GM12864 (cell line): ENCODE results near the gene TDP2.
"Not testable (repeated sequence)": the region's sequence is repeated elsewhere in the genome, so short reads cannot be mapped to it uniquely, and the experiment has no call there.

Experiments used
- DNase-seq: peaks from one replicate; pipeline ENCODE4 v3.0.0-alpha.2; 2011; ENCODE audit warnings: low read depth
- H3K4me3 ChIP-seq: 2 replicates; pipeline ENCODE4 v1.5.1; 2011; ENCODE audit warnings: mild to moderate bottlenecking, low read depth, low read length, control low read depth
- CTCF ChIP-seq: IDR thresholded peaks from 2 replicates; pipeline ENCODE4 v1.5.1; 2011; ENCODE audit warnings: low read depth, mild to moderate bottlenecking, moderate library complexity, low read length, control low read depth, inconsistent platforms; ENCODE audit errors: missing control alignments

Gene TDP2

DNA sequence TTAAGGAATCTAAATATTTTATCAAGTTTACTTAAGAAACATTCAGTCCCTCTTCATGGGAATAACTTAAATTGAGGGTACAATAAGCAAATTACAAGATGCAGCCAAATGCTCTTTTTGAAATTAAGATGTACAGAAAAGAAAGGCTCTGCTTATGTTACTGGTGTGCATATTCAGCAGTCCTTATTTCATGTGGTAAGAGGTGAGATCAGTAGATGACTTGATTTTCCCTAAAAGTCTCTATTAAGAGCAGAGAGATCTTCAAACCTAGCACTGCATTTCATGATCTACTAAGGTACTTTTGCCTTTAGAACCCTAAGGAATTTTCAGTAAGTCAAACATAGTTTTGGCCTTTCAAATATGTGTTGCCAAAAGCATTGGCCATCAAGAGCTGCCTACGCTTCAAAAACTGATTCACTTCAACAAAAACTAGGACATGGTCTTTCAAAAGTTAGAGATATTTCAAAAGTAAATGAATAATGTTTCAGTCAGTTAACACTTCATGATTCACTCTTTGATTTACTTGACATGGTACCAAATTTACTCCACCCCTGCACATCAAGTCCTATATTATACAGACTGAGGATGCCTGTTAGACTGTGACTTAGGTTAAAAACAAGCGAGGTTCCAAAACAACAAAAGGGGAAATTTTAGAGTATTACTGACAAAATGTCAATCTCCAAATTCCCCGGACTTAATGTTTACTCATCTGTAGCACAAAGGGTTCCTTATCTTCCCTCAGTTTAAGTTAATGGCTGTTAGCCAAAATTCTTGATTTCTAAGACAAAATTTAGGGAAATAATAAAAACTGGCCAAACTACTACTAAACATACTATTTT lies 33.0 kb upstream of the TDP2 start:
- DNase-seq: no peak
- TF ChIP-seq CTCF: no peak
- no peak overlapping the region for H3K4me3 ChIP-seq

DNA sequence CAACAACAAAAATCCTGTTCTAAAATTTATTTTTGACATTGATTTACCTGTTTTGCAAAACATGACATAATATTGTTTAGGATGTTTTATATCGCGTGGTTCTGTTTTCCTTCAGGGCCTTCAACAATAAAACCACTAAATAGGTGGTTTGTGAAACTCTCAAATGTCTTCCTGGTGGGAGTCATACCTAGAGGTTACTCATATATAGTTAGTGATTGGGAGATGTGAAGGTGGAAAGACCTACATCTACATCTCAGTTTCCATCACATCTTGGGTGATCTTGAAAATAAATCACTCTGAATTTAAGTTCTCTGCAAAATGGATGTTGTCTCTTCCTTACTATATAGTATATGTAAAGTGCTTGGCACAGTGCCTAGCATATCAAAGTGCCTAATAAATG lies 29.4 kb upstream of the TDP2 start:
- DNase-seq: no peak
- no peak overlapping the region for H3K4me3 ChIP-seq
- no peak for TF ChIP-seq CTCF

- not testable (repeated sequence) for H3K4me3 ChIP-seq, DNase-seq
- TF ChIP-seq CTCF: peak; percentile 14
These were observed 28.9 kb upstream of the TDP2 start for GRCh38 chr6:24695635-24696034.

DNA sequence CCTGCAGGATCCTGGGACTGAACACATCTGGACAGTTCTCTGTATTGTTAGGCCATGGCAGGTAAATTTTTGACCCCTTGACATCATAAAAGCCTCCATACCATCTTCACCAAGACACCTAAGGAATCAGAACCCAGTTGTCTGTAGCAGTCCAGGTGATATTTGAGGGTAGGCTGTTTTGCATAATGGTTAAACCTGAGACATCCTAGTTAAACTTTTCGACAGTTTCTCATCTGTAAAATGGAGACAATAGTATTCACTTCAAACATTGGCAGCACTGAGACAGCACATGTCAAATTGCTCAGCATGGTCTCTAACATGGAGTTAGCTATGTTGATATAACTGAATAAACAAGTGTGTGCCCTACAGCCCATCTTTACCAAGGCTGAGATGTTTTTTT lies 27.5 kb upstream of the TDP2 start:
- no peak for TF ChIP-seq CTCF
- no peak for DNase-seq
- H3K4me3 ChIP-seq: no peak overlapping the region

DNA sequence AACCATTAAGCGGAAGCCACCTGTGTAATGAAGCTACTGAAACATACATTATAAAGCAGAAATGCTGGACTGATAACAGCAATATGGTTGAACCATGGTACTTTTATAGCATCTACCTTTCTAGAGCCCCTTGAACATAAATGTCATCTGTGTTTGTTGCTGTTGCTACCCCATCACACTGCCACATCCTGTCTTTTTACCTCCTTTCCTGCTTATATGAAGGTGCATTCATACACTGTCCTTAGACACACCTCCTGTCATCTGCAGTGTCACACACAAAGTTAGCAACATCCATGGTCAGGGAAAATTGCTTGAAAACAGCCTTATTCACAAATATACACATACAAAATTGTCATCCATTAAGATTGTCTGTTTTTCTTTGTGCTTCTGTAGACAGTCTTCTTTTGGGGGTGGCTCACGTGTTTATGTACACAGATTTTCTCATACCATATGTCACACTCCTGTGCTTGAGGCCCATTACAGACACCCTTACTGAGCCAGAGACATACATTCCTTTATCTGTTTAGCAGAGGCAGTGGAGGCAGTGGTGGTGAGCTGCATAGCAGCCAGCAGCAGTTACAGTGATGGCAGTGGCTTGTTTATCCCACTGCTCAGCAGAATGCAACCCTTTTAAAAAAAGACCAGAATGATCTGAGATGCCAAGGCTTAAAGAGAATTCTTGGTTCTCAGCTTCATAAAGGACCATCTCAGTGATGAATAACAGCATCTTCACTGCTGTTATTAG lies 26.3 kb upstream of the TDP2 start:
- TF ChIP-seq CTCF: no peak
- H3K4me3 ChIP-seq: no peak overlapping the region
- no peak for DNase-seq

- H3K4me3 ChIP-seq: no peak overlapping the region
- DNase-seq: no peak
- TF ChIP-seq CTCF: no peak
These were observed 25.7 kb upstream of the TDP2 start for GRCh38 chr6:24692415-24692814.

- no peak overlapping the region for H3K4me3 ChIP-seq
- TF ChIP-seq CTCF: no peak
- DNase-seq: no peak
These were observed 25.3 kb upstream of the TDP2 start for GRCh38 chr6:24692003-24692402.
